Neural cell (in vitro differentiated cells): ENCODE data around the gene ANKRD63.

ENCODE experiments used
- EP300 ChIP-seq: fragments of 450-650 bp; conservative IDR thresholded peaks from 2 replicates; pipeline ENCODE4 v1.6.1; 2014; ENCODE audit warnings: antibody characterized with exemption, mild to moderate bottlenecking, moderate library complexity; ENCODE audit not compliant: poor library complexity, severe bottlenecking
- EZH2 ChIP-seq: fragments of 200-600, 300-800 bp; shearing (Covaris generic), sonication (generic); IDR thresholded peaks from 2 replicates; pipeline ENCODE4 v1.6.1; 2014; ENCODE audit warnings: antibody characterized with exemption, low read length, borderline replicate concordance, mild to moderate bottlenecking; ENCODE audit not compliant: insufficient read depth, poor library complexity, severe bottlenecking
- MXI1 ChIP-seq: fragments of 450-650 bp; conservative IDR thresholded peaks from 2 replicates; pipeline ENCODE4 v1.6.1; 2014; ENCODE audit warnings: antibody characterized with exemption, mild to moderate bottlenecking; ENCODE audit not compliant: poor library complexity, severe bottlenecking
- POLR2AphosphoS5 ChIP-seq: IDR thresholded peaks from 2 replicates; pipeline ENCODE4 v1.6.1; 2012
- SMC3 ChIP-seq: fragments of 450-650 bp; conservative IDR thresholded peaks from 2 replicates; pipeline ENCODE4 v1.6.1; 2014; ENCODE audit warnings: antibody characterized with exemption, mild to moderate bottlenecking, moderate library complexity; ENCODE audit not compliant: poor library complexity
- TF ChIP-seq, protein P1 (sequence below): fragments of 450-650 bp; IDR thresholded peaks from 2 replicates; pipeline ENCODE4 v1.5.1; 2014; ENCODE audit warnings: antibody characterized with exemption, mild to moderate bottlenecking, moderate library complexity; ENCODE audit not compliant: poor library complexity, severe bottlenecking

DNA sequence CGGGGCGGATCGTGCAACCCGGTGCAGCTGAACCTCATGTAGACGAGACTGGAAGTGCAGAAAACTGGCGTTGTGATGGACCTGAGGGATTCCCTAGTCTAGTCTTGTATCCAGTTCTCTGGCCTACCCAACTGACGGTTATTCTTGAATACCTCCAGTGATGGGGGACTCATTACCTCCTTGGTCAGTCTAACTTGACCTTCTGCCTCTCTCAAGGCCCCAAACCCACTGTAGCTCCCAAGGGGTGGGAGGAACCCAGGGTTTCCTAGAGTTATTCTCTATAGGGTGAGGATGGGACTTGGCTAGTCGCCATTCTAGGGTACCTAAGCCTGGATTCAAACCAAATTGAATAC is 32.6 kb downstream of the ANKRD63 start:
- no peak for TF ChIP-seq MXI1
- TF ChIP-seq, protein P1, sequence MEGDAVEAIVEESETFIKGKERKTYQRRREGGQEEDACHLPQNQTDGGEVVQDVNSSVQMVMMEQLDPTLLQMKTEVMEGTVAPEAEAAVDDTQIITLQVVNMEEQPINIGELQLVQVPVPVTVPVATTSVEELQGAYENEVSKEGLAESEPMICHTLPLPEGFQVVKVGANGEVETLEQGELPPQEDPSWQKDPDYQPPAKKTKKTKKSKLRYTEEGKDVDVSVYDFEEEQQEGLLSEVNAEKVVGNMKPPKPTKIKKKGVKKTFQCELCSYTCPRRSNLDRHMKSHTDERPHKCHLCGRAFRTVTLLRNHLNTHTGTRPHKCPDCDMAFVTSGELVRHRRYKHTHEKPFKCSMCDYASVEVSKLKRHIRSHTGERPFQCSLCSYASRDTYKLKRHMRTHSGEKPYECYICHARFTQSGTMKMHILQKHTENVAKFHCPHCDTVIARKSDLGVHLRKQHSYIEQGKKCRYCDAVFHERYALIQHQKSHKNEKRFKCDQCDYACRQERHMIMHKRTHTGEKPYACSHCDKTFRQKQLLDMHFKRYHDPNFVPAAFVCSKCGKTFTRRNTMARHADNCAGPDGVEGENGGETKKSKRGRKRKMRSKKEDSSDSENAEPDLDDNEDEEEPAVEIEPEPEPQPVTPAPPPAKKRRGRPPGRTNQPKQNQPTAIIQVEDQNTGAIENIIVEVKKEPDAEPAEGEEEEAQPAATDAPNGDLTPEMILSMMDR = no peak
- no peak for TF ChIP-seq EP300
- no peak for TF ChIP-seq EZH2
- TF ChIP-seq SMC3 = no peak
- TF ChIP-seq POLR2AphosphoS5 = no peak
